Activated T-helper 1 cell treated with Interleukin-2 at 50 U/mL for 16 hours (primary cell): ENCODE results near the gene MYO16.
"Not testable (repeated sequence)": the region's sequence is repeated elsewhere in the genome, so short reads cannot be mapped to it uniquely, and the experiment has no call there.

Source experiments
- DNase-seq: peaks from one replicate; pipeline ENCODE4 v3.0.0-alpha.2; 2020; ENCODE audit warnings: low read depth

The MYO16 gene

DNA sequence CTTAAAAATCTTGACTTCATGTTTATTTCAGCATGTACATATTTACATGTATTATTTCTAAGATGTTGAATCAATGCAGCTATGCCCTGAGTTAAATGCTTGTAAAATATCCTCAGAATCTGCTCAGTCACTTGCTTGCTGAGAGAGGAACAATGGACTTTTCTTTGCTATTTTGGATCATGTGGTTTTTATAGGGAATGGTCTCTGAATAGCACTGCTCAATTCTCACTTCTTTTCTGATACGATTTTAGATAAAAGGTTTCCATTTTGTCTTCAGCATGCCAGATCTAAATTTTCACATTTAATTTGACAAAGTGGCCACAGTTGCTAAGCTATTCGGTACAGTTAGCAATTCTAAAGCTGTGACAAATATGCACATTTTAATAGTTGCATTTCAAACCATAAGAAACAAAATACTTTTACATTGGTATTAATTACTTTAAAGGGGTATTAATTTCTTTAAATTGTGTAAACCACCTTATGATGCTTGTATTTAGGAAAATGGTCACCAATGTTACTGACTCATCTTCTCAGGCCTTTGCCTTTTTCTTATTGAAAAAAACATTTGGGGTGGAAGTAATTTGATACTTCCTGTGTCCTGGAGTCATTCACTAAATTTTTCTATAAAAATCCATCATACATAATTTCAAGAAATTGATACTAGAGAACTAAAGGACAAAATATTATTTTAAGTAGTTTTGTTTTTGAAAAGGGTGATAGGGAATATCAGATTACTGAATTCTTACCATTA, 113.5 kb downstream of the MYO16 start:
- DNase-seq = no peak

DNA sequence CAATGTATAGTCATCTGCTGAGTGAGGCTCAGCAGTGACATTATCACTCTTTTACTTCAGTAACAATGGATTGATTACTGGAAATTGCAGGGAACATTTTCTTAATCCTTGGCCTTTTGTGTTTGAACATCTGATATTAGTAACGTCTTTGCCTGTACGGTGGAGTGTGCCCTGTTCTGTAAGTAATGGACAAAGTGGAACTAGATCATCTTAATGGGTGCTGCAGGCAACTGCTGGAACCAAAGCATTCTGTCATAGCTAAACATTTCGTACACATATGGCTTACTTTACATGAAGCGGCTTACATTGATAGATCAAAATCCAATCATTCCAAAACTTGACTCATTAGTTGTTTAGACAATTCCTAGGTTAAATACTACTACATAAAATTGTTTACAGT, 114.1 kb downstream of the MYO16 start:
- DNase-seq = no peak

DNA sequence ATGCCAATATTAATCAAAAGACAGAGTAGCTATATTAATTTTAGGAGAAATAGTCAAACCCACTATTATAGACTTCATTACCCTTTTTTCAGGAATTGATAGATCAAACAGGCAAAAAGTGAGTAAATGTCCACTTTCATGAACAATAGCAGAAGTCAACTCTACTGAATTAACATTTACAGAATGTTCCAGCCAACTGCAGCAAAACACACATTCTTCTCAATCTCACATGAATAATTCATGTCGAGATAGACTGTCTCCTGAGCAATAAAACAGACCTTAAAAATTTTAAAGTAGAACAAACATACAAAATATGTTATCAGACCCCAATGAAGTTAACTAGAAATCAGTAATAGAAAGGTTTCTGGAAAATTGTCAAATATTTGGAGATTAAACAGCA, 118.4 kb downstream of the MYO16 start:
- no peak for DNase-seq

DNA sequence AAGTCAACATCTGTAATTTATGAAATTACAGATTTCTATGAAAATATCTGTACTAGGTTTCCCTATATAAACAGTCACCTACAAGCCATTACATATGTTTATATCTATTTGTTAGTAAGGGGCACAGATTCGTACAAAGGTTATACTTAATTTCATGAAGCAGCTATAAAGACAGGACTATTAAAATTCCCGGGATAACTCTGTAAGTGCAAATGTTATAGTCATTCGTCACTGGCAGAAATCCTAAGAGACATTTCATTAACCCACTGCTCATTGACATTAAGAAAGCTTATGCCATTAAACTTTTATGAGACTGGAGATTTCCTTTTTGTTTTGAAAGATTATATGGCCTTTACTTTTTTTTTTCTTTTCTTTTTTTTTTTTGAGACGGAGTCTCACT, 122.9 kb downstream of the MYO16 start:
- no peak for DNase-seq

DNA sequence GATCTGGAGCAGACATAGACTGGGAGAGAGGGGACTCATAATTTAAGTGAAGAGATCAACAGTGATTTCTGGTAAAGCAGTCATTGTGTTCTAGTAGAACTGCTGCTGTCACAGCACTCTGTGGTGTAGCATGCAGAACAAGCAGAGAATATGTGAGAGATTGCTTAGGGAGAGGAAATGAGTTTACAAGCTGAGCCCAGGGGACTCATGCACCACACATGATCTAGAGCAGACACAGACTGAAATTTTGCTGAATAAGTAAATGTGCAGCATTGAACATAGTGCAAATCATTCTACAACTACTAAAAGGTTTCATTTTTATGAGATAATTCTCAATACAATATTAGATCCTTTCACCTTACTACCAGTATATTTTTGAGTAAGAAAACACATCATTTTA, 125.7 kb downstream of the MYO16 start:
- no peak for DNase-seq

DNA sequence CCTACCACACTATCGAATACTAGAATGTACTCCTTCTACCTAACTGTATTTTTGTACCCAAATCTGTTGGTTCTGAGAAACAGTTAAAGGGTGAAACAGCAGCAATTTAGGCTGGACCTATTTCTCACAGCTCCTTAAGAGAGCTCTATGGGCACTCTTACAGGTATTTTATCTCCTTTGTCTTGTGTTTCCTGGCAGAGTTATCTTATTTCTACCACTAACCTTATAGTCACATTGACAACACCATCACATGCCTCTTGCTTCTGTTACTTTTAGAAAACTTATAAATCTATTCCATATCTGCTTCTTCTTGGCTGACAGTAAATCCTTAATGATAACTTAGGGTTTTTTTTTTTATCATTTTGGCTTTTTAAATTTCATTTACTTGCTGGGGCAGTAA, 130.7 kb downstream of the MYO16 start:
- DNase-seq = no peak

DNA sequence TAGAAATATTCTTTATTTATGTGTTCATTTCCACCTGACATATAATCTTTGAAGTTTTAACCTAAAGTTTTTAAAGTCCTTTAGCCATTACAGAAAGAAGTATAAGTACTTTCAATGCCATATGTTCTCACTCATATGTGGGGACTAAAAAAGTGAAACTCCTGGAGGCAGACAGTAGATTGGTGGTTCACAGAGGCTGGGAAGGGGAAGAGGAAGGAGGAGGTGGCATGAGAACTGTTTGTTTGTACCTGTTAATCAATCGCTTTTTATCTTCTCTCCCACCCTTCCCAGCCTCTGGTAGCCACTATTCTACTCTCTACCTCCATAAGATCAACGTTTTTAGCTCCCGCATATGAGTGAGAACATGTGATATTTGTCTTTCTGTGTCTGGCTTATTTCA, 131.1 kb downstream of the MYO16 start:
- no peak for DNase-seq

DNA sequence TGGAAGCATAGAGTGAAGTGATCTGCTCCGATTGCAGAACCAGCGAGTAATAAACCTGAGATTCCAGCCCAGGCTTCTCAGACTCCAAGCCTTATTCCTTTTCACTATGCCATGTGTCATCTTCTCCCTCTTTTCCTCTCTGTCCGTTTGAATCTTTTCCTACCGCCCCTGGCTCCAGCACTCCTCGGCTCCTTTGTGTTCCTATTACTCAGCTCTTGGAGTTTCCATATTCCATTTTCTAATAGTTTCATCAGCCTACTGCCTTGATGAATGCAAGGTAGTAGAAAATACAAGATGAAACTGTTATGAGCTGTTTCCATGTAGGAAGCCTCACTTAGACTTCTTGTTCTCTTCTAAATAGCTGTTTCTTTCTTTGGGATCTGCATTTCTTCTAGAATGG, 138.6 kb downstream of the MYO16 start:
- no peak for DNase-seq

DNA sequence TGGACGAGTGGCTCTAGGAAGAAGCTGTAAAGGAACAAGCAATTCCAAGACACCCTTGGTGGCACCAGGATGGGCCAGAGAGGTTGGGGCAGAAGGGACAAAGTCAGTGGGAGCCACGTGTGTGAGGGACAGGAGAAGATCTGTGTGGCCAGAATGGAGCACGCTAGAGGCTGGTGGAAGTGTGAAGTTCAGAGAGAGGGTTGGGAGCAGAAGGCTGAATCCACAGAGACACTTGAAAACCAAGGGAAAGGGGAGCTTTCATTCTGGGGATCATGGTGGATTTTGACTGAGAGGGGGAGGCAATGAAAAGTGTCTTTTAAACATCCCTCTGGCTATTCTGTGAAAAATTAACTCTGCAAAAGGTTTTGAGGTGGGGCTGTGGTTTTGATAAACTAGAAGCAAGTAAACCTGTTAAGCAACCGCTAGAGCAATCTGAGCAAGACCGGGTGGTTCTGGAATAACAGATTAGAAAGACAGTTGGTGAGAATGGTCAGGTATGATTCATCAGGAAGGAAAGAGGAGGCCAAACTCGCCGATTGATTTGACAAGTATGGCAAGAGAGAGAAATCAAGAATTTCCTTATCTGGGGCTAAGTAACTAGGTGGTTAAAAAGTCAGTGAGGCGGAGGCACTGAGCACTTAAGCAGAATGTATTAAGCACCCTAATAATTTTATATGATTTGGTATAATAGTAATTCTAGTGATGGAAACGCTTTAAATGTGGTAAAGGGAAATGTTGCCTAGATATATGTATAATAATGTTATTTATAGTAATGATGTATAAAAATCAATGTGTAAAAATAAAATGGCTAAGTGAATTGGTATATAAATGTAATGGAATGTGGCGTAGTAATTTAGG, 140.0 kb downstream of the MYO16 start:
- DNase-seq = no peak

DNA sequence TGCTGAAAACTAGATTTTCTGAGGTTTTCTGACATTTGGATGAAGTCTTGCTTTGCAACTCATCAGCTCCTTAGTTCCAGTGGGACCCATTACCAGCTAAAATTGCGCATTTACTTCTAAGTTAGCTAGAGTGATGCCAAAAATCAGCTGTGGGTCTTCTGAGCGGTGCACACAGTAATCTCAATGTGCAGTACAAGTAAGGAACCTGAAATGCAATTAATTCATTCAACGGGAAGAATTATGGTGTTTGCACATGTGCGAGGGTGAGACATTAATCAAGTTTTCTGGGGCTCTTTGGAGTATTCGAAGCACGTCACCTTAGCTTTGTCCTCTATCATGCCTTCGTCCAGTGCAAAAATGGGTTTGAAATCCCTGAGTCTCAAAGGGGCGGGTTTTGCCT, 146.2 kb downstream of the MYO16 start:
- no peak for DNase-seq

DNA sequence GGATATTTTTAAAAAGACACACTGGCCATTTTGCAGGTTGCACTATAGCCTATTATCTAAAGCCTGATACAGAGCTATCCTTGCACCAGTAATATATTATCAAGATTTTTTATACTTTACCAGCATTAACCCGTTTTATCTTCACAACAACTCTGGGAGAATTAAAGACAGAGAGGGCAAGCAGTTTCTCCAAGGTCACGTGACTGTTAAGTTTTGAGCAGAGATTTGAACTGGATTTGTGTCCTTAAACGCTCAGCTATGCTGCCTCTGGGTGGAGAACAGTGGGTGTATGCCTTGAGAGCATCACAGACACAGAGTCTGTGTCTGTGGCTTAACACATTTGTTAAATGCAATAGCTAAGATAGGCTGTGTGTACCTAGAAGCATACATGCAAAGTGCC, 147.2 kb downstream of the MYO16 start:
- no peak for DNase-seq

DNA sequence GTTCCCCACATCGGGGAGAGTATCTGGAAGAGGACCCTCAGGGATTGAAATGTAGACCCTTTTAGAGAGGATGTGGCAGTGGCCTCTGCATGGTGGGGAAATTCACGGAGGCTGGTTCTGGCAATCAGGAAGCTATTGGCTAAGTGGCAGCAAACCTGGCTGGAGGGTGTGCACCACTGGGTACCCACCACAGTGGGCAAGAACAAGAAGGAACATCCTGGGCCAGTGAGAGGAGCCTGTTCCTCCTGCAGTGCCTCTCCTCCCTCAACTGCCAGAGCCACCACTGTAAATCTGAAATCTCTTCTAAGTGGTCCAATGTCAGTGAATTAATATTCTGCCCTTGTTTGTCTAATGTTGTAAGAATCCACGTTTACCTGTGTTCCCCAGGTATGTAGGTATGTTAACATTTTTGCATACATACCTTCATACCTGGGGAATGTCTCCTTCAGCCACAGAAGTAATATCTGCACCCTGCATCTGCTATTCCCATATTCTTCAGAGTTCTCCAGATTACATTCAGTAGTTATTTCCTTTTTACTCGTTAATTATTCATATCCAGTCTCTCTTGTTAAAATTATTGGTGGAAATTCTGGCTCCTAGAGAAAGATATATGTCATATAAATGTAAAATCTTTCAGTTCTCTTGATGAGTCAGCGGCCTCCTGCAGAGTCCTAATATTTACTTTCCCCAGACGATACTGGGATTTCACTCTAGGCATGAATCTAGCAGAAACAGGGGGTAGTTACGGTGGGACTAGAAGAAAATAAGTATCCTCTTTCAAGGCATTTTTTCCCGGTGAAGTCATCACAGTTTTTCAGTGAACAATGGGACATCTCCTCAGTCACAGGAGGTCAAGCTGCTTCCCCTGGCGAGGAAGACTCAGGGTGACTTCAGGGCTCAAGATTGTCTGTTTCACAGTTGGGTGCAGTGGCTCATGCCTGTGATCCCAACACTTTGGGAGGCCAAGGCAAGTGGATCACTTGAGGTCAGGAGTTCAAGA, 148.3 kb downstream of the MYO16 start:
- DNase-seq = no peak

DNA sequence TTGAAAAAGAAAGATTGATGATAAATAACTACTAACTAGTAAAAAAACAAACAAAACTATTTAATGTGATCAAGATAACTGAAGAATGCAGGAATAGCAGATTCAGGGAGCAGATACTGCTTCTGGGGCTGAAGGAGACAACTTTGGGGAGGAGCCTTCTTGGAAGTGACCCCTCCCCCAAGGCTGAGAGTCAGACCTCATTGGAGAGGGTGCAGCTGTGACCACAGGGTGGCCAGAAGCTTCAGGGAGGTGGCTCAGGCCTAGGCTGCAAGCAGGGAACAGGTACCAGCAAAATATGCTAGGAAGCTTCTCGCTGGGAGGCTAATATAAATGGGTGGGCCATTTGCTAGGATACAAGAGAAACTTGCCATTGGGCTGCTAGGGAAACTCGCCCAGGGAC, 149.9 kb downstream of the MYO16 start:
- no peak for DNase-seq

DNA sequence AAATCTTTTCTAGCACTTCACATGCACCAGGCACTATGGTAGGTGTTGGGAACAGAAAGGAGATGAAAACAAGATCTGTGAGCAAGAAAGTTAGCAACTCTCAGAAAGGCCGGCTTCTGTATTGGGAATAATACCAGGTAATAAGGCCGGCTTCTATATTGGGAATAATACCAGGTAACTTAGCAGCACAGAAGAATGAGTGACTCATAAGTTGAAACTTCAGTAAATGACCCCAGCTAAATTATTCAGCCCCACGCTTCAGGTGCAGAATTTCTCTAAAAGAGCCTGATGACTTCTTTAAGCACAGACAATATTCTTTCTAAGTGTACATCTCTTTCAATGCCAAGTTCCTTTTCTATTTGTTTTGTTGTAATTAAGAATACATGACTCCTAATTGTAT, 151.3 kb downstream of the MYO16 start:
- no peak for DNase-seq

DNA sequence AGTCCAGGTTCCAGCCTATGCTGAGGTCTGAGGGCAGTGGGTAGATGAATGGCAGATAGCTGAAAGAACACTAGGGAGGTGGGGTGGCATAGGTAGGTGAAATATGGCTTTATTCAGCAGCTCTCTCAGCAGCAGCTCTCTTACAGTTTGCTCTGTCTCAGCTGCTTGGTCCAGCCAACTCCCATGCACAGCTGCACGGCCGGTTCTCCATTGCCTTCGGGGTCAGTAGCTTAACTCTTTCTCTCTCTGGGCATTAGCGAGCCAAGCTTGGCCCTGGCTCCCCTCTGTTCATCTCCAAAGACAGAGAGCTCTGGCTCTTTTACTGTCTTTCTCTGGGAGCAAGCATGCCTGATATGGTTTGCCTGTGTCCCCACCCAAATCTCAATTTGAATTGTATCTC, 151.9 kb downstream of the MYO16 start:
- no peak for DNase-seq

DNA sequence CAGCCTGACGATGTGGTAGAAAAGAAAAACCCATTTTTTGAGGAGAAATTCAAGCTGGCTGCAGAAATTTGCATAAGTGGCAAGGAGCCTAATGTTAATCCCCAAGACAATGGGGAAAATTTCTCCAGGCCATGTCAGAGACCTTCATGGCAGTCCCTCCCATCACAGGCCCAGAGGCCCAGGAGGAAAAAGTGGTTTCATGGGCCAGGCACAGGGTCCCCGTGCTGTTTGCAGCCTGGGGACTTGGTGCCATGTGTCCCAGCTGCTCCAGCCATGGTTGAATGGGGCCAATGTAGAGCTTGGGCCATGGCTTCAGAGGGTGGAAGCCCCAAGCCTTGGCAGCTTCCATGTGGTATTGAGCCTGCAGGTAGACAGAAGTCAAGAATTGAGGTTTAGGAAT, 153.1 kb downstream of the MYO16 start:
- DNase-seq = not testable (repeated sequence)

DNA sequence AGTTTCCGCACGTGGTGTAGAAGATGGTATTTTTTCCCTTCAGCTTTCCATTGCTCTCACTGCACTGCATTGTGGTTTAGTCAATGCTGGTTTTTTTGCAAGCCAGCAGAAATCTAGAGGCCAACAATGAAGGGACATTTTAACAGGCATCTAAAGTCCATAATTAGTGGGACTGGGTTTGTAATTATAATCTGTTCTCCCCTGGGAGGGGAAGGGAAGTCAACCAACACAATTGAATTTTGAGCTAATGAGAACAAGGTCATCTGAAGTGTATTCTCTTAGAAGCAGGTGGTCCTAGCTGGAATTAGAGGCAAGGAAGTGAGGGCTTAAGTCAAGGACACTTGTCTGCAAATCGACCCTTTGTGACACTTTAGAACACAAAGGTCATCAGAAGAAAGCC, 156.4 kb downstream of the MYO16 start:
- no peak for DNase-seq

DNA sequence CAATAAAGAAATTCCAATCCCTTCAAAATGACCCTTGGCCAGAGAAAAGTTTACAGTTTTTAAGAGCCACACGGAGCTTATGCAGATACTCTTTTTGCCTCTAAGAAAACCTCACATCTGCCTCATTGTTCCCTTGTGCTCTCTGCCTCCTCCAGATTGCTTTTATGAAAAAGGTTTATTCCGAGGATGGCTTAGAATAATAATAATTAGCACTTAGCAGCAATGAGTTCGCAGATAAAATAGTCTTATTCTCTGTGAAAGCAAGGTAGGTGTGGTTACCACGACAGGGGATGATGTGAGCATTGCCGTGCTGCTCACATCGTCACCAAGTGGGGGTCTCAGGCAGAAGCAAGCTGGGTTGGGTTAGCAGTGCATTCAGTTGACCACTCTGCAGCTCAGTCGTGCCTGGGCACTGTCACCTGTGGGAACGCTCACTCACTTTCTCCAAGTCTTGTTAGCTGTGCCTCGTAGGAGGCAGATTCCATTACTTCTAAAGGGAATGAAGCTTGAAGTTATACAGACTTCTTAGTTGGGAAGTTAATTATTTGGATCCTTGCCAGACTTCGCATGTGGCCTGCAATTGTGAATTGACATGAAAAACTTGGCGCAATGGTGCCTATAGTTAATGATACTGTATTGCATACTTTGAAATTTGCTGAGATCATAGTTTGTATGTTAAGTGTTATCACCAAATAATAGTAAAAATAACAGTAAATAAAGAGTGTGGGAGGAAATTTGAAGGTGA, 157.2 kb downstream of the MYO16 start:
- no peak for DNase-seq

DNA sequence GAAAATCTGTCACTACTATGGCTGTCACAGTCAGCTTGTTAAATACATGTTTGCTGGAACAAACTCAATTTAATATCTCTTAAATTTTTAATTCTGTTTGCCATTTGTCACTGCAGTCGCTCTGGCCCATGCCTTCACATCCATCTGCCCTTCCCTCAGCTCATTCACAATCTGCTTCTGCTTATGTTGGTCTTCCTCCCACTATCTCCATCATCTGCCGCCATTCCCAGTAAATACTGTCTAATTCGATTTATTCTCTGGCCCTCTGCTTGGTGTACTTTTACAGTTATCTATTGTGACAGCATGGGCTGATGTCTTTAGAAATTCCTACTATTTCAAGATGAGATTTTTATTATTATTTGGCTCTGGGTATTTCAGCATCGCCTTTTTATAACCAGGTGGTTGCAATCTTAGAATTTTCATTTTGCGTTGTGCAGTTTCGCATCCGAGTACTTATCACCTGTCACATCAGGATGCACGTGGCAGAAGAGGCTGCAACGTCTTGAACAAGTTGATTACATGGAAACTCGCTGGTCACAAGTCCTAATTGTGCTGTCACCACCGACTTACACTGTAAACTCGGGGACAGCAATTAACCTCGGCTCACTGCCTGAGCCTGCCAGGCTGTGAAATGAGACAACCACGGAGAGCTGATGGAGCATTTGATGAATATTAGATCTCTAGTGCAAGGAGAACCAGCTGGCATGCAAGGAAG, 158.4 kb downstream of the MYO16 start:
- DNase-seq = no peak

DNA sequence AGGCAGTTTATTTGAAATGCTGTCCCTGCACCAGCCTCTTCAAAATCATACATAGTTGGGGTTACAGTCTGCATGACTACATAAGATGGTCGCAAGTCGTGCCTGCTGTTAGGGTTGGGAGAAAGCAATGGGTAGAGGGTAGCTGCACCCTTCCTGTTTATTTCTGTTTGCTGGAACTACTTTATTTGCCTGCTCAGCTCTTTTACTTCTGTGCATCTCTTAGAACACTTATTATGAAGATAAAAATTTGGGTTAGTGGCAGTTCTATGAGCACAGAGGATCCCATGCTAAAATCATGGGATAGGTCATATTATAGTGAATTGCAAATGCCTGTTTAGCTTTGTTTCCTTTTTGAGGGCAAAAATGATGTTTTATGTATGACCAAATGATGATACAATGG, 160.1 kb downstream of the MYO16 start:
- no peak for DNase-seq

DNA sequence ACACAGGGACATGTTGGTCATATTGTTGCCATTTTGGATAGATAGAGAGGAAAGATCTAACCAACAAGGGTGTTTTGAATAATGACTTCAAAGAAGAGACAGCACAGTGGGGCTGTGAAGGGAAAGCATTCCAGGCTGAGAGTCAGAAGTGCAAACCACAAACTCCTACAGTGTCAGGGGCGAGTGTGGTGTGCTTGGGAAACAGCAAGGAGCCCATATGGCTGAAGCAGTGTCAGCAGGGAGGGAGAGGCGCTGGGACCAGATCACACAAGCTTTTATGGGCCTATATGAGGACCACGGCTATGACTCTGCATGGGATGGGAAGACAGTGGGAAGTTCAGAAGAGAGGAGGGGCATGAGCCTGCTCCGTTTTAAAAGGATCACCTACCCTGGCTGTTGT, 166.4 kb downstream of the MYO16 start:
- DNase-seq = no peak
